ENCODE results near the gene TMEFF1. TPM values are rescaled to one million over a fixed set of nuclear protein-coding genes. Genes with fewer than 3 reads are reported as not detected.

The TMEFF1 gene
- total and polyA plus RNA-seq, 10 of the 15 experiments (the other 5 are each of a cell fraction or from before 2014, with no cell fraction given), result 0.03 to 0.55 (median 0.11) TPM; not detected in 3

DNA sequence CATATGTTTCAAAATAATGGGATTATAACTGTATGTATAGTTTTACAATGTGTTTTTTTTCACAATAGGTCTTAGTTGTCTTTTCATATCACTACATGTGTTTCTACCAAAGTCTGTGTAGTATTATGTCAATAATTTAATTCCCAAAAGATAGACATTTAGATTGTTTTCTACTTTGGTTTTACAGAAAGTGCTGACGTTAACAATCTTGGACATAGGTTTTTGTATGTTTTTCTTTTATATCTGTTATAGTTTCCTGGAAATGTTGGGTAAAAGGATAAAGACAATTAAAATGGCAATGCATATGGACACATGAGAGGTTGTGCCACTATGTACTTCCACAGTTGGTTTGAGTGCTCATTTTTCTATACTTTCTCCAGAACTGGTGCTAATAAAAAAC, 15.2 kb downstream of the TMEFF1 start:
- intact Hi-C loops (cut with micrococcal nuclease; ENCODE audit: unreplicated experiment) (no loop called here), in situ Hi-C loops (cut with MboI) (no loop called here)
- BruUV-seq (replicated peaks), result no TSS peak
- ChIA-PET SMC1A (ENCODE audit: uncharacterized antibody, unreplicated experiment) (no interaction called here), POLR2A (no interaction called here), RAD21 (ENCODE audit: unreplicated experiment) (no interaction called here), CTCF (no interaction called here)
- Histone ChIP-seq H3K27ac (ENCODE audit: control insufficient read depth, insufficient read depth) (no peak overlapping the region), H3K79me2 (ENCODE audit: control insufficient read depth, insufficient read depth, low read length) (no peaks in the 10 kb centered on the region), H2AFZ (ENCODE audit: control insufficient read depth, low read depth, low read length) (no peak overlapping the region), H3K9me3 (replicated peaks; ENCODE audit: control insufficient read depth, insufficient read depth, low read length) (no peaks in the 10 kb centered on the region), H3K4me1 (ENCODE audit: control insufficient read depth, insufficient read depth, low read length) (no peaks in the 10 kb centered on the region), H3K4me2 (ENCODE audit: control insufficient read depth, insufficient read depth) (no peak overlapping the region), H3K9ac (ENCODE audit: control insufficient read depth, insufficient read depth, low read length) (no peak overlapping the region), H3K36me3 (ENCODE audit: control insufficient read depth in 2 of 2, insufficient read depth in 2 of 2, low read length in 1 of 2) (no peaks in the 10 kb centered on the region), H3K27me3 (replicated peaks in 1 of 2; ENCODE audit: control insufficient read depth in 2 of 2, insufficient read depth in 2 of 2, low read length in 1 of 2) (no peaks in the 10 kb centered on the region), H4K20me1 (ENCODE audit: control insufficient read depth, insufficient read depth) (no peaks in the 10 kb centered on the region), H3K4me3 (no peak overlapping the region)
- ATAC-seq (no peak), FAIRE-seq (no peak), DNase-seq (ENCODE audit: low read depth, low spot score) (no peak)
- 20% methylated on average over 1 of the region's 1 CpG for WGBS (ENCODE audit: insufficient coverage, insufficient replicate concordance, low lambda C conversion rate, missing lambda C conversion rate)
- TF ChIP-seq, protein P1, sequence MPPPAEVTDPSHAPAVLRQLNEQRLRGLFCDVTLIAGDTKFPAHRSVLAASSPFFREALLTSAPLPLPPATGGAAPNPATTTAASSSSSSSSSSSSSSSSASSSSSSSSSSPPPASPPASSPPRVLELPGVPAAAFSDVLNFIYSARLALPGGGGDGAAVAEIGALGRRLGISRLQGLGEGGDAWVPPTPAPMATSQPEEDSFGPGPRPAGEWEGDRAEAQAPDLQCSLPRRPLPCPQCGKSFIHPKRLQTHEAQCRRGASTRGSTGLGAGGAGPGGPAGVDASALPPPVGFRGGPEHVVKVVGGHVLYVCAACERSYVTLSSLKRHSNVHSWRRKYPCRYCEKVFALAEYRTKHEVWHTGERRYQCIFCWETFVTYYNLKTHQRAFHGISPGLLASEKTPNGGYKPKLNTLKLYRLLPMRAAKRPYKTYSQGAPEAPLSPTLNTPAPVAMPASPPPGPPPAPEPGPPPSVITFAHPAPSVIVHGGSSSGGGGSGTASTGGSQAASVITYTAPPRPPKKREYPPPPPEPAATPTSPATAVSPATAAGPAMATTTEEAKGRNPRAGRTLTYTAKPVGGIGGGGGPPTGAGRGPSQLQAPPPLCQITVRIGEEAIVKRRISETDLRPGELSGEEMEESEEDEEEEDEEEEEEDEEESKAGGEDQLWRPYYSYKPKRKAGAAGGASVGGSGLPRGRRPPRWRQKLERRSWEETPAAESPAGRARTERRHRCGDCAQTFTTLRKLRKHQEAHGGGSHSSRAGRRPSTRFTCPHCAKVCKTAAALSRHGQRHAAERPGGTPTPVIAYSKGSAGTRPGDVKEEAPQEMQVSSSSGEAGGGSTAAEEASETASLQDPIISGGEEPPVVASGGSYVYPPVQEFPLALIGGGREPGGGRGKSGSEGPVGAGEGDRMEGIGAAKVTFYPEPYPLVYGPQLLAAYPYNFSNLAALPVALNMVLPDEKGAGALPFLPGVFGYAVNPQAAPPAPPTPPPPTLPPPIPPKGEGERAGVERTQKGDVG (CRISPR knock-in tag; IDR thresholded peaks at IDR 0.05), result no peak
- TF ChIP-seq MTA3 (IDR thresholded peaks at IDR 0.05; ENCODE audit: borderline replicate concordance, low read length) (no peak), ZBTB11 (CRISPR knock-in tag; IDR thresholded peaks at IDR 0.05) (no peak), SPI1 (IDR thresholded peaks at IDR 0.05; ENCODE audit: borderline replicate concordance, insufficient read depth, low read depth, low read length) (no peak), ZZZ3 (IDR thresholded peaks at IDR 0.05; ENCODE audit: control insufficient read depth, insufficient read length, low read depth) (no peak), GABPA (IDR thresholded peaks at IDR 0.05; ENCODE audit: low read depth) (no peak), EP300 (IDR thresholded peaks at IDR 0.05; ENCODE audit: borderline replicate concordance in 1 of 2, control insufficient read depth in 1 of 2, low read depth in 2 of 2, low read length in 2 of 2) (no peak), PBX3 (IDR thresholded peaks at IDR 0.05; ENCODE audit: insufficient replicate concordance, low read depth, low read length) (no peak), REST (IDR thresholded peaks at IDR 0.05; ENCODE audit: low read depth, low read length) (no peak), TAF1 (IDR thresholded peaks at IDR 0.05; ENCODE audit: borderline replicate concordance, low read depth, low read length) (no peak), SREBF1 (IDR thresholded peaks at IDR 0.05; ENCODE audit: low read length) (no peak)

All from GM12878 (cell line).